WTC11 (cell line): ENCODE results near the gene TSEN54. TPM values are rescaled to one million over a fixed set of nuclear protein-coding genes. Genes with fewer than 3 reads are reported as not detected.

ENCODE experiments used
- ATAC-seq: fragments of 200-7000 bp; cut with Tn5 transposase; 2 replicates; pipeline ENCODE4 v1.10.0; 2021; ENCODE audit warnings: mild to moderate bottlenecking, moderate library complexity
- CTCF ChIA-PET: fragments of 300-600 bp; sonication (Branson Sonifier 250); formaldehyde crosslinking; loops from one replicate; lab custom pipeline; 2021; ENCODE audit warnings: antibody characterized with exemption; lab: Charles Lee
- POLR2A ChIA-PET: fragments of 350-600 bp; sonication (Branson Sonifier 250); formaldehyde crosslinking; loops from one replicate; lab custom pipeline; 2021; ENCODE audit warnings: antibody characterized with exemption; lab: Charles Lee
- DNase-seq: peaks from one replicate; pipeline ENCODE4 v3.0.0; 2021; ENCODE audit warnings: low spot score
- H3K27ac Mint-ChIP-seq: 2 replicates; pipeline ENCODE4 v1.8.0; 2021; ENCODE audit warnings: mixed read lengths
- H3K27me3 Mint-ChIP-seq: 2 replicates; pipeline ENCODE4 v1.8.0; 2021; ENCODE audit warnings: low read depth, mild to moderate bottlenecking, moderate library complexity, mixed read lengths
- H3K36me3 Mint-ChIP-seq: 2 replicates; pipeline ENCODE4 v1.8.0; 2021; ENCODE audit warnings: mixed read lengths
- H3K4me1 Mint-ChIP-seq: 2 replicates; pipeline ENCODE4 v1.8.0; 2022; ENCODE audit warnings: mixed read lengths
- H3K4me3 Mint-ChIP-seq: 2 replicates; pipeline ENCODE4 v1.8.0; 2021; ENCODE audit warnings: mild to moderate bottlenecking, moderate library complexity, mixed read lengths
- H3K9me3 Mint-ChIP-seq: 2 replicates; pipeline ENCODE4 v1.8.0; 2021; ENCODE audit warnings: mixed read lengths
- ATF2 ChIP-seq: sonication (generic); formaldehyde crosslinking; IDR thresholded peaks from 2 replicates; pipeline ENCODE4 v1.8.1; 2022; ENCODE audit warnings: low read depth, missing genetic modification reagents, borderline replicate concordance
- ESRRA ChIP-seq: sonication (generic); formaldehyde crosslinking; IDR thresholded peaks from 2 replicates; pipeline ENCODE4 v1.8.1; 2022; ENCODE audit warnings: mild to moderate bottlenecking, missing genetic modification reagents, borderline replicate concordance
- HMGXB4 ChIP-seq: sonication (generic); formaldehyde crosslinking; IDR thresholded peaks from 2 replicates; pipeline ENCODE4 v1.8.1; 2023; ENCODE audit warnings: mild to moderate bottlenecking, moderate library complexity, missing genetic modification reagents
- JUN ChIP-seq: sonication (generic); formaldehyde crosslinking; IDR thresholded peaks from 2 replicates; pipeline ENCODE4 v1.8.0; 2023; ENCODE audit warnings: mild to moderate bottlenecking, missing genetic modification reagents
- KAT7 ChIP-seq: sonication (generic); formaldehyde crosslinking; IDR thresholded peaks from 2 replicates; pipeline ENCODE4 v1.8.1; 2023; ENCODE audit warnings: missing genetic modification reagents, mild to moderate bottlenecking, borderline replicate concordance
- MLX ChIP-seq: sonication (generic); formaldehyde crosslinking; IDR thresholded peaks from 2 replicates; pipeline ENCODE4 v1.8.1; 2023; ENCODE audit warnings: mild to moderate bottlenecking, missing genetic modification reagents, moderate library complexity
- NFYB ChIP-seq: sonication (generic); formaldehyde crosslinking; conservative IDR thresholded peaks from 2 replicates; pipeline ENCODE4 v1.8.0; 2022; ENCODE audit warnings: low read depth, missing genetic modification reagents
- PREB ChIP-seq: sonication (generic); formaldehyde crosslinking; IDR thresholded peaks from 2 replicates; pipeline ENCODE4 v1.8.1; 2022; ENCODE audit warnings: mild to moderate bottlenecking, missing genetic modification reagents, moderate library complexity, borderline replicate concordance
- PRRX2 ChIP-seq: fragments of 250-450 bp; sonication (Bioruptor Pico); IDR thresholded peaks from 2 replicates; pipeline ENCODE4 v1.8.0; 2021; ENCODE audit warnings: mild to moderate bottlenecking
- SOX15 ChIP-seq: fragments of 250-450 bp; sonication (Bioruptor Pico); IDR thresholded peaks from 2 replicates; pipeline ENCODE4 v1.9.0; 2021; ENCODE audit warnings: mild to moderate bottlenecking
- ZNF219 ChIP-seq: sonication (generic); formaldehyde crosslinking; IDR thresholded peaks from 2 replicates; pipeline ENCODE4 v1.8.0; 2023; ENCODE audit warnings: missing genetic modification reagents, mild to moderate bottlenecking, borderline replicate concordance
- ZNF232 ChIP-seq: sonication (generic); formaldehyde crosslinking; IDR thresholded peaks from 2 replicates; pipeline ENCODE4 v1.8.0; 2022; ENCODE audit warnings: mild to moderate bottlenecking, missing genetic modification reagents
- ZNF396 ChIP-seq: fragments of 250-450 bp; sonication (Bioruptor Pico); IDR thresholded peaks from 2 replicates; pipeline ENCODE4 v1.8.0; 2021; ENCODE audit warnings: mild to moderate bottlenecking, moderate library complexity, borderline replicate concordance
- ZNF416 ChIP-seq: fragments of 250-450 bp; sonication (Bioruptor Pico); IDR thresholded peaks from 2 replicates; pipeline ENCODE4 v1.9.0; 2021; ENCODE audit warnings: mild to moderate bottlenecking, inconsistent platforms
- total RNA-seq: library from RNA; stranded (reverse); gene quantifications from 3 replicates; pipeline ENCODE4 v1.2.3, GENCODE V29; 2021
- TF ChIP-seq, protein P1 (sequence below): sonication (generic); formaldehyde crosslinking; IDR thresholded peaks from 2 replicates; pipeline ENCODE4 v1.8.0; 2022; ENCODE audit warnings: missing genetic modification reagents
- TF ChIP-seq, protein P2 (sequence below): fragments of 250-450 bp; sonication (Bioruptor Pico); IDR thresholded peaks from 2 replicates; pipeline ENCODE4 v1.9.0; 2021; ENCODE audit warnings: mild to moderate bottlenecking

The TSEN54 gene
- total RNA-seq, 1 experiment from 2014 or later = 53.4 TPM

DNA sequence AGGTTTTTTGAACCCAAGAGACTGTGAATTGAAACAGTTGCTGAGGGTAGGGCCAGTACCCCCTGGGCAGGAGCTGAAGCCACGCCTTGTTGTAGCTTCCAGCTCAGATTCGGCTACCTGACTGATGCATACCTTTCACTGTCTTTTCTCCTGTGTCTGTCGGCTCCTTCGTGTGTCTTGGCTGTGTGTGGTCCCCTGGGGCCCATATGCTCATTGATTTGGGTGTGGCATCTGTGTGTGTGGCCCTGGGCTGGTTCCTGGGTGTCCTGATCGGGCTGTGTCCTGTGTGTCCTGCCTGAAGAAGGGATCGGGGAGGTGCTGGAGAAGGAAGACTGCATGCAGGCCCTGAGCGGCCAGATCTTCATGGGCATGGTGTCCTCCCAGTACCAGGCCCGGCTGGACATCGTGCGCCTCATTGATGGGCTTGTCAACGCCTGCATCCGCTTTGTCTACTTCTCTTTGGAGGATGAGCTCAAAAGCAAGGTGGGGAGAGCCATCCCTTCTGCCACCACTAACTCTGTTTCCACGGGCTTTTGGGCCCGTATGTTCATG is 21.9 kb upstream of the TSEN54 start (continued):
- TF ChIP-seq, protein P1, sequence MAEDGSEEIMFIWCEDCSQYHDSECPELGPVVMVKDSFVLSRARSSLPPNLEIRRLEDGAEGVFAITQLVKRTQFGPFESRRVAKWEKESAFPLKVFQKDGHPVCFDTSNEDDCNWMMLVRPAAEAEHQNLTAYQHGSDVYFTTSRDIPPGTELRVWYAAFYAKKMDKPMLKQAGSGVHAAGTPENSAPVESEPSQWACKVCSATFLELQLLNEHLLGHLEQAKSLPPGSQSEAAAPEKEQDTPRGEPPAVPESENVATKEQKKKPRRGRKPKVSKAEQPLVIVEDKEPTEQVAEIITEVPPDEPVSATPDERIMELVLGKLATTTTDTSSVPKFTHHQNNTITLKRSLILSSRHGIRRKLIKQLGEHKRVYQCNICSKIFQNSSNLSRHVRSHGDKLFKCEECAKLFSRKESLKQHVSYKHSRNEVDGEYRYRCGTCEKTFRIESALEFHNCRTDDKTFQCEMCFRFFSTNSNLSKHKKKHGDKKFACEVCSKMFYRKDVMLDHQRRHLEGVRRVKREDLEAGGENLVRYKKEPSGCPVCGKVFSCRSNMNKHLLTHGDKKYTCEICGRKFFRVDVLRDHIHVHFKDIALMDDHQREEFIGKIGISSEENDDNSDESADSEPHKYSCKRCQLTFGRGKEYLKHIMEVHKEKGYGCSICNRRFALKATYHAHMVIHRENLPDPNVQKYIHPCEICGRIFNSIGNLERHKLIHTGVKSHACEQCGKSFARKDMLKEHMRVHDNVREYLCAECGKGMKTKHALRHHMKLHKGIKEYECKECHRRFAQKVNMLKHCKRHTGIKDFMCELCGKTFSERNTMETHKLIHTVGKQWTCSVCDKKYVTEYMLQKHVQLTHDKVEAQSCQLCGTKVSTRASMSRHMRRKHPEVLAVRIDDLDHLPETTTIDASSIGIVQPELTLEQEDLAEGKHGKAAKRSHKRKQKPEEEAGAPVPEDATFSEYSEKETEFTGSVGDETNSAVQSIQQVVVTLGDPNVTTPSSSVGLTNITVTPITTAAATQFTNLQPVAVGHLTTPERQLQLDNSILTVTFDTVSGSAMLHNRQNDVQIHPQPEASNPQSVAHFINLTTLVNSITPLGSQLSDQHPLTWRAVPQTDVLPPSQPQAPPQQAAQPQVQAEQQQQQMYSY (CRISPR knock-in tag) = no peak
- TF ChIP-seq ZNF396 (CRISPR knock-in tag) (no peak), ZNF219 (CRISPR knock-in tag) (no peak), HMGXB4 (no peak), KAT7 (CRISPR knock-in tag) (no peak), ZNF232 (CRISPR knock-in tag) (no peak), NFYB (CRISPR knock-in tag) (no peak)

- Mint-ChIP-seq H3K27me3 (no peaks in the 10 kb centered on the region), H3K4me3 (no peak overlapping the region), H3K27ac (no peak overlapping the region), H3K9me3 (no peaks in the 10 kb centered on the region), H3K4me1 (no peaks in the 10 kb centered on the region), H3K36me3 (peaks cover 12% of the 10 kb centered on the region)
- ATAC-seq (no peak), DNase-seq (no peak)
- ChIA-PET POLR2A (no interaction called here), CTCF (interaction anchor here (0.9 kb wide), 1 partner anchor 9 kb away, joined by 3 read pairs; no protein-coding TSS in a partner anchor)
- TF ChIP-seq ESRRA (CRISPR knock-in tag) (no peak), PREB (CRISPR knock-in tag) (no peak), JUN (CRISPR knock-in tag) (no peak), MLX (CRISPR knock-in tag) (no peak), ZNF416 (no peak), SOX15 (CRISPR knock-in tag) (no peak), ZNF396 (CRISPR knock-in tag) (no peak), PRRX2 (no peak), ATF2 (no peak)
- TF ChIP-seq, protein P2, sequence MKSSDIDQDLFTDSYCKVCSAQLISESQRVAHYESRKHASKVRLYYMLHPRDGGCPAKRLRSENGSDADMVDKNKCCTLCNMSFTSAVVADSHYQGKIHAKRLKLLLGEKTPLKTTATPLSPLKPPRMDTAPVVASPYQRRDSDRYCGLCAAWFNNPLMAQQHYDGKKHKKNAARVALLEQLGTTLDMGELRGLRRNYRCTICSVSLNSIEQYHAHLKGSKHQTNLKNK (CRISPR knock-in tag) = no peak
Measured at GRCh38 chr17:75496005-75496404, 20.3 kb upstream of the TSEN54 start.
